GM12891 (cell line): Measurements from ENCODE around the gene LYAR.
"Not testable (repeated sequence)": the region's sequence is repeated elsewhere in the genome, so short reads cannot be mapped to it uniquely, and the experiment has no call there.

Experiments
- DNase-seq: peaks from one replicate; pipeline ENCODE4 v3.0.0; 2011; ENCODE audit warnings: low spot score; ENCODE audit not compliant: insufficient read length
- FAIRE-seq: peaks from 2 replicates; lab custom pipeline; 2011; peaks lifted over from hg19 to GRCh38; lab: Jason Lieb, UNC
- PAX5 ChIP-seq: IDR thresholded peaks from 2 replicates; pipeline ENCODE4 v1.6.1; 2011; ENCODE audit warnings: low read length, moderate library complexity, mild to moderate bottlenecking; ENCODE audit not compliant: insufficient read depth, severe bottlenecking
- POLR2A ChIP-seq: IDR thresholded peaks from 2 replicates; pipeline ENCODE4 v1.6.1; 2011; ENCODE audit warnings: low read depth, low read length, control low read depth
- POLR2AphosphoS5 ChIP-seq: IDR thresholded peaks from 2 replicates; pipeline ENCODE4 v1.6.1; 2011; ENCODE audit warnings: low read depth, low read length, control low read depth
- POU2F2 ChIP-seq: IDR thresholded peaks from 2 replicates; pipeline ENCODE4 v1.6.1; 2011; ENCODE audit warnings: low read depth, mild to moderate bottlenecking, control low read depth, low read length, moderate library complexity
- SPI1 ChIP-seq: IDR thresholded peaks from 2 replicates; pipeline ENCODE4 v1.6.1; 2011; ENCODE audit warnings: low read depth, low read length, control low read depth
- TAF1 ChIP-seq: IDR thresholded peaks from 2 replicates; pipeline ENCODE4 v1.6.1; 2011; ENCODE audit warnings: low read depth, low read length, control low read depth

LYAR gene

GRCh38 chr4:4254666-4255065 lies 35.3 kb downstream of the LYAR start:
- DNase-seq (no peak), FAIRE-seq (no peak)
- no peak for TF ChIP-seq SPI1

- TF ChIP-seq SPI1 (no peak), POLR2A (no peak), PAX5 (no peak), TAF1 (no peak)
- DNase-seq (no peak), FAIRE-seq (no peak)
Measured at GRCh38 chr4:4254199-4254598, 35.8 kb downstream of the LYAR start.

- TF ChIP-seq TAF1 = no peak
- TF ChIP-seq POU2F2 = no peak
- DNase-seq (no peak), FAIRE-seq (no peak)
Measured at GRCh38 chr4:4249866-4250265, 40.1 kb downstream of the LYAR start.

GRCh38 chr4:4249342-4249741 lies 40.6 kb downstream of the LYAR start:
- FAIRE-seq, DNase-seq: not testable (repeated sequence)

GRCh38 chr4:4248885-4249203 lies 41.1 kb downstream of the LYAR start:
- TF ChIP-seq PAX5 (no peak), POLR2AphosphoS5 (no peak), TAF1 (no peak), POU2F2 (no peak), SPI1 (no peak), POLR2A (no peak)
- DNase-seq (no peak), FAIRE-seq (no peak)

- peak; percentile 97 for FAIRE-seq
- no peak for TF ChIP-seq SPI1
- peak; percentile 95 for TF ChIP-seq TAF1
- peak; percentile 97 for TF ChIP-seq POLR2A
- TF ChIP-seq POLR2AphosphoS5 = peak; percentile 96
- TF ChIP-seq POU2F2 = peak; percentile 94
- TF ChIP-seq PAX5 = no peak
- DNase-seq = peak; percentile 94
Measured at GRCh38 chr4:4248029-4248884, 41.7 kb downstream of the LYAR start, which contains the start of gene TMEM128. Gene TMEM128 (minus strand): TSS chr4:4248223. CDS start chr4:4248202, 21 bp downstream.

- FAIRE-seq (no peak), DNase-seq (no peak)
- TF ChIP-seq PAX5 (no peak), SPI1 (no peak), POU2F2 (no peak), POLR2A (no peak), POLR2AphosphoS5 (no peak), TAF1 (no peak)
Measured at GRCh38 chr4:4247696-4248028, 42.3 kb downstream of the LYAR start.

GRCh38 chr4:4245172-4245571 lies 44.8 kb downstream of the LYAR start:
- DNase-seq = no peak
- no peak for FAIRE-seq
- TF ChIP-seq PAX5 = no peak

GRCh38 chr4:4239551-4239950 lies 50.4 kb downstream of the LYAR start:
- FAIRE-seq = peak; percentile 45
- not testable (repeated sequence) for DNase-seq

GRCh38 chr4:4233610-4234009 lies 56.3 kb downstream of the LYAR start:
- FAIRE-seq (no peak), DNase-seq (no peak)
- TF ChIP-seq POU2F2 = no peak
- TF ChIP-seq POLR2A = no peak
- no peak for TF ChIP-seq POLR2AphosphoS5
- no peak for TF ChIP-seq SPI1
- TF ChIP-seq PAX5 = no peak
- TF ChIP-seq TAF1 = no peak

GRCh38 chr4:4228356-4228668 lies 61.6 kb downstream of the LYAR start:
- DNase-seq = no peak
- no peak for TF ChIP-seq TAF1
- TF ChIP-seq POLR2AphosphoS5 = no peak
- no peak for TF ChIP-seq SPI1
- no peak for TF ChIP-seq POLR2A
- no peak for TF ChIP-seq PAX5
- no peak for TF ChIP-seq POU2F2
- no peak for FAIRE-seq
